Testis (tissue), 2 donors: Measurements from ENCODE around the gene GABARAP.

ENCODE experiments used
- POLR2A ChIP-seq: fragments of 450-650 bp; IDR thresholded peaks from one replicate; pipeline ENCODE4 v1.6.1; 2017; ENCODE audit warnings: antibody characterized with exemption, mild to moderate bottlenecking, moderate library complexity
- TF ChIP-seq, protein P1 (sequence below), 3 experiments: fragments of 450-650 bp in 2 of 3; fragments of 200-600 bp in 1 of 3; sonication (generic) in 1 of 3; IDR thresholded peaks; one replicate each; pipeline ENCODE4 v1.5.1; 2016 to 2019; ENCODE audit warnings: antibody characterized with exemption in 3 of 3, mild to moderate bottlenecking in 2 of 3, moderate library complexity in 1 of 3

DNA sequence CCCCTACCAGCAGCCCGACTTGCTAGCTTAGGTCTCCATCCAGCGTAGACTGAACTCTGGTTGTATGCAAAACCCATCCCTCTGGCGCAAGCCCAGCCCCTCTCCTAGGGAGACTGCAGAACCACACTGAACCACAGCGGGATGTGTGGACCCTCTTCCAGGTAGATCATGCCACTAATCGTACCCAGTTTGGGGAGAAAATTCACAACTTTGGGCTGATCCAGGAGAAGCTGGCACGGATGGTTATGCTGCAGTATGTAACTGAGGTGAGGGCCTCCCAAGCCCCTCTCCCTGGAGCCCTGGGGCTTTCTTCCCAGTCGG, 19.3 kb downstream of the GABARAP start:
- TF ChIP-seq POLR2A, result no peak
- TF ChIP-seq, protein P1, sequence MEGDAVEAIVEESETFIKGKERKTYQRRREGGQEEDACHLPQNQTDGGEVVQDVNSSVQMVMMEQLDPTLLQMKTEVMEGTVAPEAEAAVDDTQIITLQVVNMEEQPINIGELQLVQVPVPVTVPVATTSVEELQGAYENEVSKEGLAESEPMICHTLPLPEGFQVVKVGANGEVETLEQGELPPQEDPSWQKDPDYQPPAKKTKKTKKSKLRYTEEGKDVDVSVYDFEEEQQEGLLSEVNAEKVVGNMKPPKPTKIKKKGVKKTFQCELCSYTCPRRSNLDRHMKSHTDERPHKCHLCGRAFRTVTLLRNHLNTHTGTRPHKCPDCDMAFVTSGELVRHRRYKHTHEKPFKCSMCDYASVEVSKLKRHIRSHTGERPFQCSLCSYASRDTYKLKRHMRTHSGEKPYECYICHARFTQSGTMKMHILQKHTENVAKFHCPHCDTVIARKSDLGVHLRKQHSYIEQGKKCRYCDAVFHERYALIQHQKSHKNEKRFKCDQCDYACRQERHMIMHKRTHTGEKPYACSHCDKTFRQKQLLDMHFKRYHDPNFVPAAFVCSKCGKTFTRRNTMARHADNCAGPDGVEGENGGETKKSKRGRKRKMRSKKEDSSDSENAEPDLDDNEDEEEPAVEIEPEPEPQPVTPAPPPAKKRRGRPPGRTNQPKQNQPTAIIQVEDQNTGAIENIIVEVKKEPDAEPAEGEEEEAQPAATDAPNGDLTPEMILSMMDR (IDR thresholded peaks at IDR 0.05), result peak in 1 of 3 experiments; percentile 3
